Effector memory CD4-positive, alpha-beta T cell (primary cell): ENCODE data around the gene DOCK8.

Source experiments
- DNase-seq, 3 donors: peaks; one replicate each; pipeline ENCODE4 v3.0.0-alpha.2; 2020
- H3K27ac ChIP-seq: 2 replicates; pipeline ENCODE4 v1.7.0; 2013; ENCODE audit warnings: mild to moderate bottlenecking, low read length, moderate library complexity; ENCODE audit not compliant: insufficient read depth, poor library complexity, severe bottlenecking
- H3K27me3 ChIP-seq: replicated peaks from 2 replicates; pipeline ENCODE4 v1.7.0; 2013; ENCODE audit warnings: mild to moderate bottlenecking, low read length; ENCODE audit not compliant: insufficient read depth, control insufficient read depth, poor library complexity, severe bottlenecking
- H3K36me3 ChIP-seq: 2 replicates; pipeline ENCODE4 v1.7.0; 2013; ENCODE audit warnings: mild to moderate bottlenecking, low read length, moderate library complexity; ENCODE audit not compliant: control insufficient read depth, insufficient read depth
- H3K4me1 ChIP-seq: 2 replicates; pipeline ENCODE4 v1.7.0; 2013; ENCODE audit warnings: low read length, mild to moderate bottlenecking; ENCODE audit not compliant: control insufficient read depth, insufficient read depth, poor library complexity, severe bottlenecking
- H3K4me3 ChIP-seq: 2 replicates; pipeline ENCODE4 v1.7.0; 2013; ENCODE audit warnings: low read length, low read depth, mild to moderate bottlenecking; ENCODE audit not compliant: insufficient read depth, poor library complexity, severe bottlenecking
- H3K9me3 ChIP-seq: 2 replicates; pipeline ENCODE4 v1.7.0; 2013; ENCODE audit warnings: mild to moderate bottlenecking, low read length, moderate library complexity; ENCODE audit not compliant: control insufficient read depth

The DOCK8 gene

DNA sequence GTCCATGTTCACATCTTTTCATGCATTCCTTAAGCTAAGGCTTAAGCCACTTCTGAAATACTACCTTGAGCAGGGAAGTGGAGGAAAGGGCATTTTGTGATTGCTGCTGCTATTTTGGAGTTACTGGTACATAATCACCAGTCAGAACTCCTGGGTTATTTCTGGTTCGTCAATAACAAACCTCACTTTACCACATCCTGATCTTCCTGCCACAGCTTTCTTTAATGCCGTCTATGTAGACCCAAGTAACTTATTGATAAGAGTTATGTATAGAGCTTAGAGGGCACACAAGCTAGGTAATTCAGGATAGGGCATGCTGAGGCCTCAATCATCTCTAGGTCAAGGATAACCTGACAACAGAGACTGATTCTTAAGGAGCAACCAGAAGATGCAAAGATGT is 120.7 kb downstream of the DOCK8 start:
- DNase-seq = no peak
- Histone ChIP-seq H3K4me1 (no peaks in the 10 kb centered on the region), H3K27ac (no peak overlapping the region), H3K4me3 (no peak overlapping the region), H3K36me3 (peaks cover 95% of the 10 kb centered on the region), H3K27me3 (no peaks in the 10 kb centered on the region), H3K9me3 (no peaks in the 10 kb centered on the region)

DNA sequence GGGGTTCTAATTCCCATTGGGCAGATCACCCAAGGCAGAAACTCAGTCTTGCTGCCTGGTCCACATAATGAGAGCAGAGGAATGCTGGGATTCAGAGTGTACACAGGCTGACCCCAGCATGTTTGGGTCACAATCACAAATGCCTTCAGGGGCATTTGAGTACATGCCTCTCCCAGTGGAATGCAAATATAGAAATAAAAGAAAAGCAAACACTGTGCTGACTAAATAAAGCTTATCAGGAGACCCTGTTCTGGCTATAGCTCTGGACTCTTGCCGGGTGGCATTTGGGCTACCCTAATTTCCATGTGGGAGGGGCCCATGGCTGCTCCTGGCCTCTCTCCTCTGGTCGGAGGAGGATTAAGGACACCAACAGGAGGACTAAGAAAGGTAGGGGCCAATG is 121.4 kb downstream of the DOCK8 start:
- Histone ChIP-seq H3K4me1 (no peaks in the 10 kb centered on the region), H3K27ac (no peak overlapping the region), H3K36me3 (peaks cover 94% of the 10 kb centered on the region), H3K4me3 (no peak overlapping the region), H3K9me3 (no peaks in the 10 kb centered on the region), H3K27me3 (no peaks in the 10 kb centered on the region)
- no peak for DNase-seq

DNA sequence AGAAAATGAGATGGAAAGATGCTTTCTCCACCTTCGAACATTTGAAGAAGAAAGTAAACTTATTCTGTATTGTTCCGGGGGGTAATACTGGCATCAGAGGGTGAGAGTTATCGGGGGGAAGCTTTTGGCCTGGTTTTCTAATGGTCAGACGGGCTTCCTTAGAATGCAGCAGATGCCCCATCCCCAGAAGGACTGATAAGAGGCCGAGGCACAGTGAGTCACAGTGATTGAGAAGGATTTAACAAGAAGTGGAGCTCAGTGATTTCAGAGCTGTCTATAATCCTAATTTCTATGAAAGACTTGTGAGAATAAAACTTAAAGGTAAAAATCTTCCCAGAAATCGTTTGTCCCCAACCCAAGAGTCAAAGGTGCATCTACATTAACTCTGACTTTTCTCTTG is 123.9 kb downstream of the DOCK8 start:
- Histone ChIP-seq H3K27ac (no peak overlapping the region), H3K4me3 (no peak overlapping the region), H3K36me3 (peaks cover 96% of the 10 kb centered on the region), H3K27me3 (no peaks in the 10 kb centered on the region), H3K4me1 (no peaks in the 10 kb centered on the region), H3K9me3 (no peaks in the 10 kb centered on the region)
- no peak for DNase-seq

DNA sequence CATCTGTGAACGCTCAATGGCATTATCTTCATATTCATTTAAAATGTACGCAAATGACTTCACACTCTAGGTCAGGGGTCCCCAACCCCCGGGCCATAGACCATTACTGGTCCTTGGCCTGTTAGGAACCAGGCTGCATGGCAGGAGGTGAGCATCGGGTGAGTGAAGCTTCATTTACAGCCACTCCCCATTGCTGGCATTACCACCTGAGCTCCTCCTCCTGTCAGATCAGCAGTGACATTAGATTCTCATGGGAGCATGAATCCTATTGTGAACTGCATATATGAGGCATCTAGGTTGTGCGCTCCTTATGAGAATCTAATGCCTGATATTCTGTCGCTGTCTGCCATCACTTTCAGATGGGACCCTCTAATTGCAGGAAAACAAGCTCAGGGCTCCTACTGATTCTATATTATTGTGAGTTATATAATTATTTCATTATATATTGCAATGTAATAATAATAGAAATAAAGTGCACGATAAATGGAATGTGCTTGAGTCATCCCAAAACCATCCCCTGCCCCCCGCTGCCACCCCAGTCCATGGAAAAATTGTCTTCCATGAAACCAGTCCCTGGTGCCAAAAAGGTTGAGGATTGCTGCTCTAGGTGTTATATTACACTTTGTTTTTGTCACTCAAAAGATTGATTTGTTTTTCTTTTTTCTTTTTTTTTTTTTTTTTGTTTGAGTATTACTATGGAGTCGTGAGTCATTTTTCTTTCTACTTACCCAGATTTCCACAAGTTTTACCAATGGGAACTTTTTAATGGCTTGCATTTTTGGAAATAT is 127.2 kb downstream of the DOCK8 start:
- H3K36me3 ChIP-seq = peaks cover 97% of the 10 kb centered on the region

DNA sequence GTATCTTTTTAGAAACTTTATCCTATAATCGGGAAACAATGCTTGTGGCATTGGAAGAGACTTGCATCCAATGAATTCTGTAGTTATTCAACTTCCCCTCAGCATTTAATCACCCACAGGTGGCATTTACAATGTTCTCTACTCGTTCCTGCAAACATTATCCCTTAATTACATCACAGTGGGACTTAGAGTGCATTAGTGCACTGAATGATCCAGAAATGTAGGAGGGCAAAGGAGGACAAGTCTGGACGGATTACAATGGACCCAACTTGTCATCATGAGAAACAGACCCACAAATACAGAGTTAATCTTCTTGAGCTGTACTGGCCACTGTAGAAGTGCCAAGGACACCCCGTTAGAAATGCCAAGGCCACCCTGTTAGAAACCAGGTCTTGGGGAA is 129.1 kb downstream of the DOCK8 start:
- no peak for DNase-seq
- Histone ChIP-seq H3K36me3 (peaks cover 90% of the 10 kb centered on the region), H3K4me1 (no peaks in the 10 kb centered on the region), H3K9me3 (no peaks in the 10 kb centered on the region), H3K27ac (no peak overlapping the region), H3K4me3 (no peak overlapping the region), H3K27me3 (no peaks in the 10 kb centered on the region)

More for the DNA sequence above, 127.2 kb downstream of the DOCK8 start:
- H3K4me1 ChIP-seq = no peaks in the 10 kb centered on the region
- no peak for DNase-seq
- H3K9me3 ChIP-seq = no peaks in the 10 kb centered on the region
- no peak overlapping the region for H3K4me3 ChIP-seq
- no peak overlapping the region for H3K27ac ChIP-seq
- H3K27me3 ChIP-seq = no peaks in the 10 kb centered on the region

DNA sequence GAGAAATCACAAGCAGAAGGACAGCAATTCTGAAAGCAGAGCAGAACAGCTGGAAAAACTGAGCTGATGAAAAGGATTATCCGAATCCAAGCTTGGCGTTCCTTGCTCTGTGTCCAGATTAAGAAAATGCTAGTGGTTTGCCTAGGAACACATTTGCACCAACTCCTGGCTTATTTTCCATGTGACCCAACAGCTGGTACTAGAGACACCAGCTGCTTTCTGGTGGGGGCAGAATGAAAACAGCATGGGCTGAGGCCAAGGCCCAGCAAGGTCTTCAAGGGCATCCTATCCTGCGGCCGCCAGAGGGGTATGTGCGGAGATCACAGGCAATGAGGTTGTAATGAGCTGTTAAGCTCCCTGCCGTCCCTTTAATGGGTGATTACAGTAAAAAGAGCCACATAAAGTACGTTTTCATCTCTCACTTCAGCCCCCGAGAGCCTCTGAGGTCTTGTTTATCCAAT is 131.5 kb downstream of the DOCK8 start:
- Histone ChIP-seq H3K9me3 (no peaks in the 10 kb centered on the region), H3K4me1 (no peaks in the 10 kb centered on the region), H3K27ac (no peak overlapping the region), H3K27me3 (no peaks in the 10 kb centered on the region), H3K36me3 (peaks cover 88% of the 10 kb centered on the region), H3K4me3 (no peak overlapping the region)
- DNase-seq = no peak

DNA sequence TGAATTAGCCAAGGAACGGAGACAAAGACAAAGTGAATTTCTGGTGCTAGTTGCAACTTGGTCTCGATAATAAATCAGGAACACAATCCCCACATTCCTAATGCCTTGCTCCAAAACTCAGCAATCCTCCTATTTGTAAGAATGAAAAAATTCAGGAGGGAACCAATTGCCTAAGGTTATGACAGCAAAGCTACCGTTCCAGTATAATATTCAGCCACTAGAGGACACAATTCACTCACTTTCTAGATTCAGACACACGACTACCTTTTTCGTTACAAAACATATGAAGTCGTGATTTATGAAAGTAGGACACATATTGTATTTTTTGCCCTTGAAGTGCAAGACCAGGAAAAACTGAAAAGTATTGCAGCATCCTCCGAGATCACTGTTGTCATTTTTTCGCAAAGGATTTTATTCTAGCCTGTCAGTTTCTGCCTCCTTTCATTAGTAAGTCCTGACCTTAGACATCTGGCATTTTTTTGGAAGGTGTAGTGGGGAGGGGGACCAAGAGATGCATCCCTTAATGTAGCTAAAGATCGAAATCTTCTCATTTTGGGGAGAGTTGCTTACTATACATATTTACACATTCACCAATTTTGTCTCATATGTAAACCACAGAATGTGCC is 133.1 kb downstream of the DOCK8 start:
- no peak for DNase-seq
- Histone ChIP-seq H3K27ac (no peak overlapping the region), H3K4me3 (no peak overlapping the region), H3K9me3 (no peaks in the 10 kb centered on the region), H3K36me3 (peaks cover 85% of the 10 kb centered on the region), H3K4me1 (no peaks in the 10 kb centered on the region), H3K27me3 (no peaks in the 10 kb centered on the region)

DNA sequence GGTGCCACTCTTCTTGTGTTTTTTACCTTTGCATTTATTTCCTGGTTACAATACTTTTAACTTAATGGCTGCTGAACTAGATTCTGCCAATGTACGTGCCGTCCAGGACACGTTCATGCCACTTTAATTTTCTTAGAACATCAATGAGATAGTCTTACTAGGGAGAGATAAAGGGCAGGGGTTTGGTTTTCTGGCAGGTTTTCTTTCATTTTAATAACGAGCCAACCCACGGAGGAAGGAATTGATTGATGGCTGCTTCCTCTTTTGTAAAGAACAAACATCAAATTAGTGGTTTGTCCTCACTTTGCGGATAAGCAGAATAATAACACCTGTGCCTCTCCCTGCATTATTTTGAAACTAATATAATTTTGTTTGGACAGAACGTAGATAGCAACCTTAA is 135.7 kb downstream of the DOCK8 start:
- H3K4me1 ChIP-seq = no peaks in the 10 kb centered on the region
- no peak for DNase-seq
- peaks cover 59% of the 10 kb centered on the region for H3K36me3 ChIP-seq
- H3K27me3 ChIP-seq = no peaks in the 10 kb centered on the region
- no peak overlapping the region for H3K4me3 ChIP-seq
- no peaks in the 10 kb centered on the region for H3K9me3 ChIP-seq
- no peak overlapping the region for H3K27ac ChIP-seq

DNA sequence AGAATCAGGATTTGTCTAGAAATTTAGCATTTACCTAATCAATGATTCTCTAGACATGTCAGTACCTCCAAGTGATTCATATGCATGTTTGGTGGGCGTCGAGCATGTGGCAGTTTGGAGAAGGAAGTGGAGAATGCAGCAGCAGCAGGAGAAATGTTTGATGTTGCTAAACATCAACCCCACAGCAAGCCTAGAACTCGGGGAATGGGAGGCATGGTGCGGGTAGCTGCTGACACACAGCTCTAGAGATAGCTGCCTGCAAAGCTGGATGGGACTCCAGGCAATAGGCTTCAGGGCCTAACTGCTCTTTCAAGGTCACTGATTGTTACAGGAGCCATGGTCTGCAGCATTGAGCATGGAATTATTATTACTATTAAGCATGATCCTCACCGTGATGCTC is 137.3 kb downstream of the DOCK8 start:
- H3K36me3 ChIP-seq = peaks cover 49% of the 10 kb centered on the region
- H3K4me1 ChIP-seq = no peaks in the 10 kb centered on the region
- no peak overlapping the region for H3K27ac ChIP-seq
- DNase-seq = no peak
- no peaks in the 10 kb centered on the region for H3K9me3 ChIP-seq
- no peak overlapping the region for H3K4me3 ChIP-seq
- no peaks in the 10 kb centered on the region for H3K27me3 ChIP-seq

DNA sequence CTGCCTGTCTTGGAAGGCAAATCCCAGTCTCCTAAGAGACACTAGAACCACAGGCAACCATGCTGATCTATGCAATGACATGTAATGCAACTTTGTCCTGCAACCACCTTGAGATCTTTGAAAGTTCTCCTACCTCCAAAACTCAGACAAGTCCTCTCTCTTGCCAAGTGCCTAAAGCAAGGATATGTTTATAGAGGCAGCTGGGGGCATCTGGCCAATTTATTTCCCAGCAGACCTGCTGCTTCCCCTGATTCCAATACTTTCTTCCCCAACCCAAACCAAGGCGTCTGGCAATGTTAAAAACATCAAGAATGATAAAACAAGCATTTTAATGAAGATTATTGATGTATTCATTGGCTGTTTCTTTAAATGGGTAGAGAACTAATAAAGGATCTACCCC is 138.4 kb downstream of the DOCK8 start:
- Histone ChIP-seq H3K36me3 (peaks cover 50% of the 10 kb centered on the region), H3K27ac (no peak overlapping the region), H3K27me3 (no peaks in the 10 kb centered on the region), H3K4me1 (no peaks in the 10 kb centered on the region), H3K4me3 (no peak overlapping the region), H3K9me3 (no peaks in the 10 kb centered on the region)
- DNase-seq = no peak
